ENCODE data around the gene CD226.

Gene CD226

DNA sequence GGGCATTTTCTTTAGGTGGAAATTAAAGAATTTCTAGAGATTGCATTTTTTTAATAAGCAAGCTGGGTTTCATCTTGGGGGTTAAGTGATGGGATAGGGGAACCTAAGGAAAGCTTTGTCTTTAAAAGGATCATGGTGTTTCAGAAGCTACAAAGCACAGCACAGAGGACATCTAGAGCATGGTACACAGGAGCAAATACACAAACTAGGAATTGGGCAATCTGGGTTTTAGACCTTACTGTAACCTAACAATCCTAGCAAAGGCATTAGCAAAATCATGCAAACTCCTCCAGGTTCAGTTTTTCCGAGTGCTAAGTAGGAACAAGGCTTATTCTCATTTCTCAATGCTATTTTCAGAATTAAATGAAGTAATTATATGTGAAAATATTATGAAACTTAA lies 134.1 kb downstream of the CD226 start:
- no peaks in the 10 kb centered on the region for H3K27me3 ChIP-seq (ENCODE audit: low read depth, low read length)
- H3K36me3 ChIP-seq (replicated peaks; ENCODE audit: low read depth, low read length) = no peaks in the 10 kb centered on the region
- no peaks in the 10 kb centered on the region for H3K9me3 ChIP-seq (ENCODE audit: insufficient read depth, low read length)
- H3K4me2 ChIP-seq (ENCODE audit: low read length) = no peak overlapping the region
- TF ChIP-seq CTCF (IDR thresholded peaks at IDR 0.05; ENCODE audit: low read depth, low read length) (no peak), EZH2phosphoT487 (IDR thresholded peaks at IDR 0.05; ENCODE audit: low read depth) (no peak)
- no peak overlapping the region for H3K9ac ChIP-seq (ENCODE audit: low read length)
- no peak overlapping the region for H3K27ac ChIP-seq (ENCODE audit: low read length)
- H4K20me1 ChIP-seq (ENCODE audit: insufficient read depth, low read length) = no peaks in the 10 kb centered on the region
- no peaks in the 10 kb centered on the region for H3K79me2 ChIP-seq (ENCODE audit: low read length)
- H3K4me3 ChIP-seq (ENCODE audit: low read length) = no peak overlapping the region
- no peak overlapping the region for H2AFZ ChIP-seq (ENCODE audit: low read depth, low read length)
- 0 out of 2 replicates have a peak, but pooled peaks cover 4% of the 10 kb centered on the region for H3K4me1 ChIP-seq (ENCODE audit: low read length)

DNA sequence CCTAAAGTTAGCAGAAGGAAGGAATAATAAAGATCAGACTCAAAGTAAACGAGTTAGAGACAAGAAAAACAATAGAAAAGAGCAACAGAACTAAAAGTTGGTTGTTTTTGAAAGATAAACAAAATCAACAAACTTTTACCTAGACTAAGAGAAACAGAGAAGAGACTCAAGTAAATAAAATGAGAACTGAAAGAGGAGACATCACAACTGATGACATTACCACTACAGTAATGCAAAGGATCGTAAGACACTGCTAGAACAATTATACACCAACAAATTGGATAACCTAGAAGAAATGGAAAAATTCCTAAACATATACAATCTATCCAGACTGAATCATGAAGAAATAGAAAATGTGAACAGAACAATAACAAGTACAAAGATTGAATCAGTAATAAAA lies 139.3 kb downstream of the CD226 start:
- H3K36me3 ChIP-seq (replicated peaks; ENCODE audit: low read depth, low read length) = no peaks in the 10 kb centered on the region
- H4K20me1 ChIP-seq (ENCODE audit: insufficient read depth, low read length) = no peaks in the 10 kb centered on the region
- H3K4me1 ChIP-seq (ENCODE audit: low read length) = no peaks in the 10 kb centered on the region
- no peak overlapping the region for H2AFZ ChIP-seq (ENCODE audit: low read depth, low read length)
- no peak overlapping the region for H3K4me2 ChIP-seq (ENCODE audit: low read length)
- H3K27me3 ChIP-seq (ENCODE audit: low read depth, low read length) = no peaks in the 10 kb centered on the region
- H3K9ac ChIP-seq (ENCODE audit: low read length) = no peak overlapping the region
- H3K9me3 ChIP-seq (ENCODE audit: insufficient read depth, low read length) = no peaks in the 10 kb centered on the region
- H3K79me2 ChIP-seq (ENCODE audit: low read length) = no peaks in the 10 kb centered on the region
- H3K27ac ChIP-seq (ENCODE audit: low read length) = no peak overlapping the region
- H3K4me3 ChIP-seq (ENCODE audit: low read length) = no peak overlapping the region
- no peak for TF ChIP-seq EZH2phosphoT487 (IDR thresholded peaks at IDR 0.05; ENCODE audit: low read depth)
- no peak for TF ChIP-seq CTCF (IDR thresholded peaks at IDR 0.05; ENCODE audit: low read depth, low read length)

DNA sequence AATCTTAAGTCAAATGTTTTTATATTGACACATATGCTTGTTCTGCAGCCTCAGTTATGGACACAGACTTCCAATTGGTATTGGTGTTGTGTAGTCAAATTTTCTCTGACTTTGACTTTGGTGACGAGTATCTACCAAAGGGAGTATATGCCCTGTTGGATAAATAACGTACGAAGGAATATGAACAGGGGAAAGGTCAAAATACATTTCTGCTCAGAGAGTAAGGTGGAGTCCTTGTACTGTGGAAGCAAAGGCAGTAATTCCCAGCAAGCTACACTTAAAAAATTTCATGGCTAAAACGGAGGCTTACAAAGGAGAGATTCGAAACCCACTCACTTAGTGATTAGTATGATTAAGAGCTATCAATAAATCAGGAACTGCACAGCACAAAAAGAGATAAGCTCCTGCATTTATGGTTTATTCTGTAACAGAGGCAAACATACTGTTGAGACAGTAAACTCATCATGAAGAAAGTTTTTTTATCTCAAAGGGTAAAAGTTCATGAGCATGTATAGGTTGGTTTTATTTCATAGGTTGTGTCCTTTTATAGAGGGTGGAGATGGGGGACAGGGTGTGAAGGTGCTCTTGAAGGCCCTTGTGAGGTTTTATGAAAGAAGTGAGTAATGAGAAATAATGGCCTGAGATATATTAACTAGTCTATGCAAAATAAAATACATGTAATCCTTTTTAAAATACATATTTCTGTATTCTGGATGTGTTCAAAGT lies 142.7 kb downstream of the CD226 start:
- H3K4me2 ChIP-seq (ENCODE audit: low read length) = no peak overlapping the region
- H3K9ac ChIP-seq (ENCODE audit: low read length) = no peak overlapping the region
- H3K36me3 ChIP-seq (replicated peaks; ENCODE audit: low read depth, low read length) = no peaks in the 10 kb centered on the region
- H3K4me3 ChIP-seq (ENCODE audit: low read length) = no peak overlapping the region
- no peaks in the 10 kb centered on the region for H4K20me1 ChIP-seq (ENCODE audit: insufficient read depth, low read length)
- H3K27ac ChIP-seq (ENCODE audit: low read length) = no peak overlapping the region
- no peaks in the 10 kb centered on the region for H3K4me1 ChIP-seq (ENCODE audit: low read length)
- H2AFZ ChIP-seq (ENCODE audit: low read depth, low read length) = no peak overlapping the region
- H3K9me3 ChIP-seq (ENCODE audit: insufficient read depth, low read length) = no peaks in the 10 kb centered on the region
- H3K27me3 ChIP-seq (ENCODE audit: low read depth, low read length) = no peaks in the 10 kb centered on the region
- no peak for TF ChIP-seq CTCF (IDR thresholded peaks at IDR 0.05; ENCODE audit: low read depth, low read length)
- H3K79me2 ChIP-seq (ENCODE audit: low read length) = no peaks in the 10 kb centered on the region

Measured in OCI-LY3 (cell line).